NCI-H524 (cell line): ENCODE measurements around the gene UGT1A10.
"Not testable (repeated sequence)": the region's sequence is repeated elsewhere in the genome, so short reads cannot be mapped to it uniquely, and the experiment has no call there.

Experiments used
- DNase-seq, 2 experiments: peaks; one replicate each; lab custom pipeline; 2025; lab: John Stamatoyannopoulos, UW

Gene UGT1A10

GRCh38 chr2:233743464-233744259, 107.4 kb downstream of the UGT1A10 start:
- no peak for DNase-seq

- no peak for DNase-seq
Observed at GRCh38 chr2:233745073-233745755, 109.0 kb downstream of the UGT1A10 start.

- not testable (repeated sequence) for DNase-seq
Observed at GRCh38 chr2:233745838-233746237, 109.6 kb downstream of the UGT1A10 start.

GRCh38 chr2:233746475-233747282, 110.4 kb downstream of the UGT1A10 start:
- DNase-seq = no peak

GRCh38 chr2:233747283-233747544, 111.0 kb downstream of the UGT1A10 start:
- no peak for DNase-seq

- not testable (repeated sequence) for DNase-seq
Observed at GRCh38 chr2:233750689-233751088, 114.4 kb downstream of the UGT1A10 start.

GRCh38 chr2:233751212-233752009, 115.2 kb downstream of the UGT1A10 start:
- not testable (repeated sequence) for DNase-seq

- no peak for DNase-seq
Observed at GRCh38 chr2:233754872-233755611, 118.8 kb downstream of the UGT1A10 start.

- DNase-seq = no peak
Observed at GRCh38 chr2:233756429-233757081, 120.3 kb downstream of the UGT1A10 start.

- no peak for DNase-seq
Observed at GRCh38 chr2:233758141-233758540, 121.9 kb downstream of the UGT1A10 start.

GRCh38 chr2:233758849-233759248, 122.6 kb downstream of the UGT1A10 start:
- DNase-seq = no peak

GRCh38 chr2:233760043-233760442, 123.8 kb downstream of the UGT1A10 start, which contains the start of gene UGT1A1:
UGT1A1 (plus strand) TSS chr2:233760270; CDS start chr2:233760288, 18 bp downstream.
- DNase-seq = no peak

- no peak for DNase-seq
Observed at GRCh38 chr2:233761040-233761769, 125.0 kb downstream of the UGT1A10 start.

- no peak for DNase-seq
Observed at GRCh38 chr2:233764264-233764663, 128.0 kb downstream of the UGT1A10 start.

GRCh38 chr2:233764761-233765160, 128.5 kb downstream of the UGT1A10 start:
- DNase-seq = no peak

GRCh38 chr2:233766416-233766815, 130.2 kb downstream of the UGT1A10 start:
- no peak for DNase-seq

- no peak for DNase-seq
Observed at GRCh38 chr2:233768076-233768475, 131.8 kb downstream of the UGT1A10 start.

- DNase-seq = no peak
Observed at GRCh38 chr2:233769260-233769659, 133.0 kb downstream of the UGT1A10 start.

- no peak for DNase-seq
Observed at GRCh38 chr2:233772153-233772552, 135.9 kb downstream of the UGT1A10 start.

- no peak for DNase-seq
Observed at GRCh38 chr2:233772583-233772982, 136.3 kb downstream of the UGT1A10 start.
